ENCODE measurements around the gene NLRP9. TPM values are rescaled to one million over a fixed set of nuclear protein-coding genes. Genes with fewer than 3 reads are reported as not detected.

The NLRP9 gene
- total RNA-seq, 1 experiment from 2014 or later, result not detected

- no peak overlapping the region for H3K4me3 ChIP-seq
- H4K20me1 ChIP-seq (ENCODE audit: insufficient read depth), result no peaks in the 10 kb centered on the region
- no peaks in the 10 kb centered on the region for H3K36me3 ChIP-seq (ENCODE audit: low read depth)
- POLR2A ChIA-PET (ENCODE audit: unreplicated experiment), result interaction anchor here (0.9 kb wide), 1 partner anchor 1451 kb away, joined by 5 read pairs; no protein-coding TSS in a partner anchor
- no peaks in the 10 kb centered on the region for H3K9me2 ChIP-seq (ENCODE audit: insufficient read depth)
- H2AFZ ChIP-seq, result no peak overlapping the region
- no peaks in the 10 kb centered on the region for H3K4me1 ChIP-seq (replicated peaks; ENCODE audit: insufficient read depth)
- H3F3A ChIP-seq (ENCODE audit: insufficient read depth, low read depth), result peaks cover 6% of the 10 kb centered on the region; the same call in 1 of the 2 replicates
- H3K27ac ChIP-seq, result no peak overlapping the region
- BruUV-seq (replicated peaks), result no TSS peak
- H3K4me2 ChIP-seq, result no peak overlapping the region
- TF ChIP-seq, protein P1, sequence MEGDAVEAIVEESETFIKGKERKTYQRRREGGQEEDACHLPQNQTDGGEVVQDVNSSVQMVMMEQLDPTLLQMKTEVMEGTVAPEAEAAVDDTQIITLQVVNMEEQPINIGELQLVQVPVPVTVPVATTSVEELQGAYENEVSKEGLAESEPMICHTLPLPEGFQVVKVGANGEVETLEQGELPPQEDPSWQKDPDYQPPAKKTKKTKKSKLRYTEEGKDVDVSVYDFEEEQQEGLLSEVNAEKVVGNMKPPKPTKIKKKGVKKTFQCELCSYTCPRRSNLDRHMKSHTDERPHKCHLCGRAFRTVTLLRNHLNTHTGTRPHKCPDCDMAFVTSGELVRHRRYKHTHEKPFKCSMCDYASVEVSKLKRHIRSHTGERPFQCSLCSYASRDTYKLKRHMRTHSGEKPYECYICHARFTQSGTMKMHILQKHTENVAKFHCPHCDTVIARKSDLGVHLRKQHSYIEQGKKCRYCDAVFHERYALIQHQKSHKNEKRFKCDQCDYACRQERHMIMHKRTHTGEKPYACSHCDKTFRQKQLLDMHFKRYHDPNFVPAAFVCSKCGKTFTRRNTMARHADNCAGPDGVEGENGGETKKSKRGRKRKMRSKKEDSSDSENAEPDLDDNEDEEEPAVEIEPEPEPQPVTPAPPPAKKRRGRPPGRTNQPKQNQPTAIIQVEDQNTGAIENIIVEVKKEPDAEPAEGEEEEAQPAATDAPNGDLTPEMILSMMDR (conservative IDR thresholded peaks at IDR 0.05), result no peak
- TF ChIP-seq EZH2 (IDR thresholded peaks at IDR 0.05; ENCODE audit: low read depth), result no peak
- CTCF ChIA-PET, result no interaction called here
- intact Hi-C loops (cut with micrococcal nuclease; ENCODE audit: unreplicated experiment), result no loop called here
- no peak for DNase-seq
- no peaks in the 10 kb centered on the region for H3K79me2 ChIP-seq (ENCODE audit: low read depth)
- peaks cover 7% of the 10 kb centered on the region; the same call in 1 of the 2 replicates for H3K9me3 ChIP-seq (ENCODE audit: insufficient read depth, low read depth)
- H3K27me3 ChIP-seq (ENCODE audit: insufficient read depth, low read depth), result peaks cover 77% of the 10 kb centered on the region
These were observed 21.0 kb downstream of the NLRP9 start for GRCh38 chr19:55717251-55717650.

DNA sequence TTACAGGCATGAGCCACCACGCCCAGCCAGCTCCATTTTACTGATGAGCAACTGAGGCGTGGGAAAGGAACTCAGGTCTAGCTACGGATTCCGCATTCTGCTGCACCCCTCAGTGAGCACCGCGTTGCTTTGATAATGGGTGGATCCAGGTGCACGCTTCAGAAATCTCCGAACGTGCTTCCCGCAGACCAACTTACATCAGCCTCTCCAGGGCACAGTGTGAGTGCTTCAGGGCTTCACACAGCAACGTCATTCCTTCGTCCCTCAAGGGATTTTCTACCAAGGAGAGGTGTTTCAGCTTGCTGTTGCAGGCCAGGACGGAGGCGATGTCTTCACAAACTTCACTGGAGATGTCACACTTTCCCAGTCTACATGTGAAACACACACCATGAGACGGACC, 21.7 kb downstream of the NLRP9 start:
- H3K4me3 ChIP-seq, result no peak overlapping the region
- BruUV-seq (replicated peaks), result no TSS peak
- H3K27ac ChIP-seq, result no peak overlapping the region
- H3K9me3 ChIP-seq (ENCODE audit: insufficient read depth, low read depth), result peaks cover 2% of the 10 kb centered on the region; the same call in 1 of the 2 replicates
- H3K36me3 ChIP-seq (ENCODE audit: low read depth), result no peaks in the 10 kb centered on the region
- CTCF ChIA-PET, result no interaction called here
- TF ChIP-seq EZH2 (IDR thresholded peaks at IDR 0.05; ENCODE audit: low read depth), result no peak
- TF ChIP-seq, protein P1 (conservative IDR thresholded peaks at IDR 0.05), result no peak
- intact Hi-C loops (cut with micrococcal nuclease; ENCODE audit: unreplicated experiment), result no loop called here
- no peaks in the 10 kb centered on the region for H3K9me2 ChIP-seq (ENCODE audit: insufficient read depth)
- no peak overlapping the region for H2AFZ ChIP-seq
- peaks cover 6% of the 10 kb centered on the region; the same call in 1 of the 2 replicates for H3F3A ChIP-seq (ENCODE audit: insufficient read depth, low read depth)
- POLR2A ChIA-PET (ENCODE audit: unreplicated experiment), result interaction anchor here (0.9 kb wide), 1 partner anchor 1451 kb away, joined by 5 read pairs; no protein-coding TSS in a partner anchor
- no peak for DNase-seq
- H3K79me2 ChIP-seq (ENCODE audit: low read depth), result no peaks in the 10 kb centered on the region
- no peak overlapping the region for H3K4me2 ChIP-seq
- H3K27me3 ChIP-seq (ENCODE audit: insufficient read depth, low read depth), result peaks cover 71% of the 10 kb centered on the region
- H4K20me1 ChIP-seq (ENCODE audit: insufficient read depth), result no peaks in the 10 kb centered on the region
- H3K4me1 ChIP-seq (replicated peaks; ENCODE audit: insufficient read depth), result no peaks in the 10 kb centered on the region

DNA sequence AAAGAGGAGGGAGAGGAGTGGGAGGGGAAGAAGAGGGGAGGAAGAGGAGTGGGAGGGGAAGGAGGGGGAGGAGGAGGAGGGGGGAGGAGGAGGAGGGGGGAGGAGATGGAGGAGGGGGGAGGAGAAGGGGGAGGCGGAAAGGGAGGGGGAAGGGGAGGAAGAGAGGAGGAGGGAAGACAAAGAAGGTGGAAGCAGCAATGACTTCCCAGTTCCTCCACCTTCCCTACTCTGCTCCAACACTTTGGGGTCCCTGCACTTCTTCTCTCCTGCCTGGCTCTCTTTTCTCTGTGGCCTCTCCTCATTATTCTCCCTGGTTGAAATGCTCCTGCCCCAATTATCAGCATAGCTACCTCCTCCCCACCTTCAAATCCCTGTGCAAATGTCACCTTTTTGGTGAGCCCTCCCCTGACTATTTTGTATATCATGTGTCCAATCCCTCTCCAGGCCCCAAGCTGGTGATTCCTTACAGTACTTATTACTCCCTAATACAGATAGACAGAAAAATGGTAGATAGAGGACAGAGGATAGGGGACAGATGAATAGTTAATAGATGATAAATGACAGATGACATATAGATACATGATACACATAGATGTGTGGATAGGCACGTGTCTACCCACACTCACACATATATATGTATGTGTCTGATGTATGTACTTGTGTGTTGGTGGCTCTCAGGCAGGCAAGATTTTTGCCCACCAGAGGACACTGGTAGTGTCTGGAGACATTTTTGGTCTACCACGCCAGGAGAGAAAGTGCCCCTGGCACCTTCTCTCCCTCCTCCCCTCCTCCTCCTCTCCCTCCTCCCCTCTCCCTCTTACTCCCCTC, 25.2 kb downstream of the NLRP9 start:
- CTCF ChIA-PET, result no interaction called here
- no TSS peak for BruUV-seq (replicated peaks)

More for the DNA sequence above, 25.2 kb downstream of the NLRP9 start:
- intact Hi-C loops (cut with micrococcal nuclease; ENCODE audit: unreplicated experiment), result no loop called here
- Histone ChIP-seq H3K4me3 (no peak overlapping the region), H3K9me3 (ENCODE audit: insufficient read depth, low read depth) (no peaks in the 10 kb centered on the region; the same call in 1 of the 2 replicates), H3K36me3 (ENCODE audit: low read depth) (no peaks in the 10 kb centered on the region), H3K9me2 (ENCODE audit: insufficient read depth) (no peaks in the 10 kb centered on the region), H3K27ac (no peak overlapping the region), H2AFZ (no peak overlapping the region), H3F3A (ENCODE audit: insufficient read depth, low read depth) (peaks cover 8% of the 10 kb centered on the region; the same call in 1 of the 2 replicates), H3K79me2 (ENCODE audit: low read depth) (no peaks in the 10 kb centered on the region), H3K27me3 (ENCODE audit: insufficient read depth, low read depth) (peaks cover 49% of the 10 kb centered on the region), H3K4me1 (replicated peaks; ENCODE audit: insufficient read depth) (no peaks in the 10 kb centered on the region), H4K20me1 (ENCODE audit: insufficient read depth) (no peaks in the 10 kb centered on the region), H3K4me2 (no peak overlapping the region)
- TF ChIP-seq EZH2 (IDR thresholded peaks at IDR 0.05; ENCODE audit: low read depth), result no peak
- TF ChIP-seq, protein P1 (conservative IDR thresholded peaks at IDR 0.05), result no peak
- no peak for DNase-seq
- POLR2A ChIA-PET (ENCODE audit: unreplicated experiment), result no interaction called here

Measured in PC-9 (cell line).